ENCODE results near the gene KCNJ6.
"Not testable (repeated sequence)": the region's sequence is repeated elsewhere in the genome, so short reads cannot be mapped to it uniquely, and the experiment has no call there.

- not testable (repeated sequence) for TF ChIP-seq CTCF (IDR thresholded peaks at IDR 0.05; ENCODE audit: poor library complexity); EZH2phosphoT487 (IDR thresholded peaks at IDR 0.05; ENCODE audit: low read depth, severe bottlenecking, unreplicated experiment); EZH2 (IDR thresholded peaks at IDR 0.05; ENCODE audit: borderline replicate concordance)
Observed at GRCh38 chr21:37591994-37592393, 324.3 kb downstream of the KCNJ6 start.

All from hepatocyte (in vitro differentiated cells).